HepG2 (cell line): Measurements from ENCODE around the gene HLA-DOA. TPM values are rescaled to one million over a fixed set of nuclear protein-coding genes. Genes with fewer than 3 reads are reported as not detected.

ENCODE experiments used
- CHD4 ChIP-seq: fragments of 200-600 bp; sonication (generic); IDR thresholded peaks from 2 replicates; pipeline ENCODE4 v1.7.0; 2017; ENCODE audit warnings: mild to moderate bottlenecking, low read length, borderline replicate concordance
- KDM2A ChIP-seq: sonication (generic); formaldehyde crosslinking; IDR thresholded peaks from 2 replicates; pipeline ENCODE4 v1.4.0; 2020; ENCODE audit warnings: low read depth, missing genetic modification reagents, borderline replicate concordance
- KDM6A ChIP-seq: IDR thresholded peaks from 2 replicates; pipeline ENCODE4 v1.6.1; 2016; ENCODE audit warnings: low read depth
- KMT2B ChIP-seq: IDR thresholded peaks from 2 replicates; pipeline ENCODE4 v1.6.1; 2016; ENCODE audit warnings: missing genetic modification reagents, missing compliant biosample characterization
- MED13 ChIP-seq: sonication (generic); formaldehyde crosslinking; IDR thresholded peaks from 2 replicates; pipeline ENCODE4 v1.5.0; 2020; ENCODE audit warnings: missing genetic modification reagents
- NFKB2 ChIP-seq: sonication (generic); formaldehyde crosslinking; IDR thresholded peaks from 2 replicates; pipeline ENCODE4 v1.4.0; 2020; ENCODE audit warnings: missing genetic modification reagents, borderline replicate concordance
- SIX4 ChIP-seq: sonication (generic); formaldehyde crosslinking; IDR thresholded peaks from 2 replicates; pipeline ENCODE4 v1.4.0; 2020; ENCODE audit warnings: missing genetic modification reagents
- SRY ChIP-seq: sonication (generic); formaldehyde crosslinking; IDR thresholded peaks from 2 replicates; pipeline ENCODE4 v1.8.0; 2022; ENCODE audit warnings: mild to moderate bottlenecking, missing genetic modification reagents
- TBP ChIP-seq: sonication (generic); formaldehyde crosslinking; IDR thresholded peaks from 2 replicates; pipeline ENCODE4 v1.5.0; 2020; ENCODE audit warnings: missing genetic modification reagents
- ZNF101 ChIP-seq: sonication (generic); formaldehyde crosslinking; IDR thresholded peaks from 2 replicates; pipeline ENCODE4 v1.4.0; 2020; ENCODE audit warnings: mild to moderate bottlenecking, low read depth, missing genetic modification reagents, borderline replicate concordance
- ZNF350 ChIP-seq: sonication (generic); formaldehyde crosslinking; IDR thresholded peaks from 2 replicates; pipeline ENCODE4 v1.4.0; 2020; ENCODE audit warnings: mild to moderate bottlenecking, low read depth, missing genetic modification reagents, borderline replicate concordance
- ZNF496 ChIP-seq: sonication (generic); formaldehyde crosslinking; IDR thresholded peaks from 2 replicates; pipeline ENCODE4 v1.8.1; 2023; ENCODE audit warnings: mild to moderate bottlenecking, moderate library complexity, missing genetic modification reagents; ENCODE audit not compliant: insufficient replicate concordance
- ZNF557 ChIP-seq: sonication (generic); formaldehyde crosslinking; IDR thresholded peaks from 2 replicates; pipeline ENCODE4 v1.4.0; 2020; ENCODE audit warnings: missing genetic modification reagents
- ZNF7 ChIP-seq: IDR thresholded peaks from 2 replicates; pipeline ENCODE4 v1.6.1; 2016; ENCODE audit warnings: missing biosample characterization, missing genetic modification reagents
- ZNF749 ChIP-seq: sonication (generic); formaldehyde crosslinking; IDR thresholded peaks from 2 replicates; pipeline ENCODE4 v1.8.0; 2022; ENCODE audit warnings: mild to moderate bottlenecking, missing genetic modification reagents, moderate library complexity, borderline replicate concordance
- ZNF761 ChIP-seq: sonication (generic); formaldehyde crosslinking; conservative IDR thresholded peaks from 2 replicates; pipeline ENCODE4 v1.4.0; 2020; ENCODE audit warnings: mild to moderate bottlenecking, missing genetic modification reagents
- ZNF773 ChIP-seq: sonication (generic); formaldehyde crosslinking; IDR thresholded peaks from 2 replicates; pipeline ENCODE4 v1.4.0; 2020; ENCODE audit warnings: missing genetic modification reagents, borderline replicate concordance
- ZSCAN9 ChIP-seq: IDR thresholded peaks from 2 replicates; pipeline ENCODE4 v1.6.1; 2016; ENCODE audit warnings: borderline replicate concordance
- polyA plus RNA-seq, 8 experiments: library from polyadenylated mRNA; depleted of rRNA in 3 of 8; stranded (reverse) in 7 of 8; unstranded in 1 of 8; fragments of >200 nt; fragmentation: Illumina TruSeq in 4 of 8; extraction: Trizol in 4 of 8; gene quantifications; 2 replicates each; pipeline versions ENCODE4 v1.2.1 to v1.2.3, GENCODE V29; 2011 to 2016; ENCODE audit warnings: low read depth in 4 of 8, missing spikeins in 1 of 8, mixed read lengths in 1 of 8; ENCODE audit not compliant: insufficient read depth in 1 of 8
- total RNA-seq, 5 experiments: library from RNA; depleted of rRNA; stranded (reverse); fragments of >200 nt; fragmentation: Illumina TruSeq; extraction: Trizol; gene quantifications; 2 replicates each; pipeline ENCODE4 v1.2.3, GENCODE V29; 2016; ENCODE audit warnings: low read depth in 1 of 5
- TF ChIP-seq, protein P1 (sequence below): sonication (generic); formaldehyde crosslinking; IDR thresholded peaks from 2 replicates; pipeline ENCODE4 v1.8.1; 2022; ENCODE audit warnings: low read depth, mild to moderate bottlenecking, missing genetic modification reagents
- TF ChIP-seq, protein P2 (sequence below): sonication (generic); formaldehyde crosslinking; IDR thresholded peaks from 2 replicates; pipeline ENCODE4 v1.5.0; 2020; ENCODE audit warnings: mild to moderate bottlenecking, missing genetic modification reagents
- TF ChIP-seq, protein P3 (sequence below): IDR thresholded peaks from 2 replicates; pipeline ENCODE4 v1.6.1; 2016
- TF ChIP-seq, protein P4 (sequence below): sonication (generic); formaldehyde crosslinking; IDR thresholded peaks from 2 replicates; pipeline ENCODE4 v1.5.0; 2020; ENCODE audit warnings: missing genetic modification reagents, mild to moderate bottlenecking, borderline replicate concordance

HLA-DOA gene
- total and polyA plus RNA-seq, 2 of the 13 experiments (the other 11 are each of a cell fraction or from before 2014, with no cell fraction given) = 0.03 to 0.09 TPM

DNA sequence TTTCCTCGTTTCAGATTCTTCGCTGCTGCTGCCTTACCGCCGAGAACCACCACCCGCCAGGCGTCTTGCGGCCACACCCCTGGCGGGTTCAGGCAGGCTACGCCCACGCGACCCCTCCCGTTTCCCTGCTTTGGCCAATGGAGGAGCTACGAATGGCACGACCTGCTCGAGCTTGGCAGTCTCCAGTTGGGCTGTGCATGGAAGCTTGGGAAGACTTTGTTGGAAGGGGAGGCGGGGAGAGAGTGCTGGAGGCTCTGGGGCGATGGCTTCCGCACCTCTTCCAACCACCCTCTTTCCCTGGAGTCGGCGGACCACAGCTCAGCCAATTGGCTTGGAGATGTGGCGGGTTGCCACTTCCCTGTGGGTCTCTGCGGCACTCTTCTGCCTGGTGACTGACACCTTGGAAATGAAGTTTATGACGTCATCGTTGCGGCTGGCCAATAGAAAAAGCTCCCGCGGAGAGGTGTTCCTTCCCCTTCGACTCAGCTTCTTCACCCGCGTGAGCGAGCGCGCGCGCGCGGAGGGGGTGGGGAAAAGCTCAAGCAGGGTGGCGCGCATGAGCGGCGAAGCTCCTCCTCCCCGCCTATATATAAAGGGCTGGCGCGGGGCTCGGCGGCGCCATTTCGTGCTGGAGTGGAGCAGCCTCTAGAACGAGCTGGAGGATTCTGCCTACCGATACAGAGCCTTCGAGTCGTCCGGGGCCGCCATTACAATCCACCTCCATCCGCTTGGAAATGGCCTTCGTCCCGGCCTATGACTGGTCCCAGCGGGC lies 37.6 kb downstream of the HLA-DOA start (continued):
- no peak for TF ChIP-seq ZNF761 (CRISPR knock-in tag)
- no peak; the same call in 1 of the 2 replicates for TF ChIP-seq ZNF773 (CRISPR knock-in tag)
- TF ChIP-seq NFKB2 = peak; percentile 87
- TF ChIP-seq, protein P1, sequence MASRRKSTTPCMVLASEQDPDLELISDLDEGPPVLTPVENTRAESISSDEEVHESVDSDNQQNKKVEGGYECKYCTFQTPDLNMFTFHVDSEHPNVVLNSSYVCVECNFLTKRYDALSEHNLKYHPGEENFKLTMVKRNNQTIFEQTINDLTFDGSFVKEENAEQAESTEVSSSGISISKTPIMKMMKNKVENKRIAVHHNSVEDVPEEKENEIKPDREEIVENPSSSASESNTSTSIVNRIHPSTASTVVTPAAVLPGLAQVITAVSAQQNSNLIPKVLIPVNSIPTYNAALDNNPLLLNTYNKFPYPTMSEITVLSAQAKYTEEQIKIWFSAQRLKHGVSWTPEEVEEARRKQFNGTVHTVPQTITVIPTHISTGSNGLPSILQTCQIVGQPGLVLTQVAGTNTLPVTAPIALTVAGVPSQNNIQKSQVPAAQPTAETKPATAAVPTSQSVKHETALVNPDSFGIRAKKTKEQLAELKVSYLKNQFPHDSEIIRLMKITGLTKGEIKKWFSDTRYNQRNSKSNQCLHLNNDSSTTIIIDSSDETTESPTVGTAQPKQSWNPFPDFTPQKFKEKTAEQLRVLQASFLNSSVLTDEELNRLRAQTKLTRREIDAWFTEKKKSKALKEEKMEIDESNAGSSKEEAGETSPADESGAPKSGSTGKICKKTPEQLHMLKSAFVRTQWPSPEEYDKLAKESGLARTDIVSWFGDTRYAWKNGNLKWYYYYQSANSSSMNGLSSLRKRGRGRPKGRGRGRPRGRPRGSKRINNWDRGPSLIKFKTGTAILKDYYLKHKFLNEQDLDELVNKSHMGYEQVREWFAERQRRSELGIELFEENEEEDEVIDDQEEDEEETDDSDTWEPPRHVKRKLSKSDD (CRISPR knock-in tag) = peak; percentile 53
- TF ChIP-seq ZSCAN9 (CRISPR knock-in tag) = no peak; the same call in none of the 2 replicates
- TF ChIP-seq TBP = peak; percentile 37; the same call in 1 of the 2 replicates
- TF ChIP-seq, protein P2, sequence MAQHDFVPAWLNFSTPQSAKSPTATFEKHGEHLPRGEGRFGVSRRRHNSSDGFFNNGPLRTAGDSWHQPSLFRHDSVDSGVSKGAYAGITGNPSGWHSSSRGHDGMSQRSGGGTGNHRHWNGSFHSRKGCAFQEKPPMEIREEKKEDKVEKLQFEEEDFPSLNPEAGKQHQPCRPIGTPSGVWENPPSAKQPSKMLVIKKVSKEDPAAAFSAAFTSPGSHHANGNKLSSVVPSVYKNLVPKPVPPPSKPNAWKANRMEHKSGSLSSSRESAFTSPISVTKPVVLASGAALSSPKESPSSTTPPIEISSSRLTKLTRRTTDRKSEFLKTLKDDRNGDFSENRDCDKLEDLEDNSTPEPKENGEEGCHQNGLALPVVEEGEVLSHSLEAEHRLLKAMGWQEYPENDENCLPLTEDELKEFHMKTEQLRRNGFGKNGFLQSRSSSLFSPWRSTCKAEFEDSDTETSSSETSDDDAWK (CRISPR knock-in tag) = no peak
- TF ChIP-seq, protein P3, sequence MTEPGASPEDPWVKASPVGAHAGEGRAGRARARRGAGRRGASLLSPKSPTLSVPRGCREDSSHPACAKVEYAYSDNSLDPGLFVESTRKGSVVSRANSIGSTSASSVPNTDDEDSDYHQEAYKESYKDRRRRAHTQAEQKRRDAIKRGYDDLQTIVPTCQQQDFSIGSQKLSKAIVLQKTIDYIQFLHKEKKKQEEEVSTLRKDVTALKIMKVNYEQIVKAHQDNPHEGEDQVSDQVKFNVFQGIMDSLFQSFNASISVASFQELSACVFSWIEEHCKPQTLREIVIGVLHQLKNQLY = no peak
- TF ChIP-seq KDM6A (CRISPR knock-in tag) = no peak
- TF ChIP-seq SRY (CRISPR knock-in tag) = peak; percentile 14; the same call in 1 of the 2 replicates
- TF ChIP-seq ZNF557 (CRISPR knock-in tag) = no peak; the same call in 1 of the 2 replicates
- TF ChIP-seq SIX4 = peak; percentile 45; the same call in 1 of the 2 replicates
- no peak for TF ChIP-seq ZNF496 (CRISPR knock-in tag)
- TF ChIP-seq CHD4 = no peak
- TF ChIP-seq KMT2B (CRISPR knock-in tag) = no peak
- peak; percentile 74; the same call in 1 of the 2 replicates for TF ChIP-seq ZNF350
- TF ChIP-seq, protein P4, sequence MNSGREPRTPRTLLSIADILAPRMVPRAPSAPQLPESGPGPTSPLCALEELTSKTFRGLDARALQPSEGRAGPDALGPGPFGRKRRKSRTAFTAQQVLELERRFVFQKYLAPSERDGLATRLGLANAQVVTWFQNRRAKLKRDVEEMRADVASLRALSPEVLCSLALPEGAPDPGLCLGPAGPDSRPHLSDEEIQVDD = no peak
- peak; percentile 87 for TF ChIP-seq MED13 (CRISPR knock-in tag)
- TF ChIP-seq ZNF749 (CRISPR knock-in tag) = no peak; the same call in 1 of the 2 replicates
- TF ChIP-seq ZNF101 = no peak
- 0 out of 2 replicates have a peak, but pooled peaks have one; percentile 19 for TF ChIP-seq ZNF7 (CRISPR knock-in tag)
- peak; percentile 63 for TF ChIP-seq KDM2A
